ENCODE results near the gene AACS.

DNA sequence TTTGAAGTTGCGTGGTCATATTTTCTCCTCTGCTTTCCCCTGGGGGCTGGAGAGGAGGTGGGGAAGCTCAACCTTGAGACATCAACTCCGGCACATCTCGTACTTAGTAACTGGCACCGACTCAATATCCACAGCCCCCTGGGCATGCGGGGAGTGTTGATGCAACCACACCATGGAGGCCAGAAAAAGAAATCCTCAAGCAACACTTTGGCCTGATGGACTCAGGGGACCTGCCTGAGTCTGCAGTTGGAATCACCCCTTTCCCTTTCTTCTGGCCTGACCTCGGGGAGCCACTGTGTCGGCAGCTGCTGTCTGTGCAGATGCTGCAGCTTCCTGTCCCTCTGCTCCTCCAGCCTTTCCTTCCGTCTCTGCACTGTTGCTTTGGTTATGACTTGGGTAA is 11.4 kb upstream of the AACS start:
- TF ChIP-seq ZNF274 (IDR thresholded peaks at IDR 0.05; ENCODE audit: low read depth, low read length) (no peak), YY1 (IDR thresholded peaks at IDR 0.05; ENCODE audit: insufficient read depth, insufficient read length) (no peak), SUZ12 (IDR thresholded peaks at IDR 0.05; ENCODE audit: extremely low read depth, insufficient read depth, insufficient read length) (no peak)

All from NT2/D1 (cell line).